H1 (cell line): Measurements from ENCODE around the gene SNAPIN. TPM values are rescaled to one million over a fixed set of nuclear protein-coding genes. Genes with fewer than 3 reads are reported as not detected.

ENCODE experiments used
- BRCA1 ChIP-seq: IDR thresholded peaks from 2 replicates; pipeline ENCODE4 v1.6.1; 2012; ENCODE audit warnings: low read depth, low read length, improper control_type of control experiment
- CTBP2 ChIP-seq: IDR thresholded peaks from 2 replicates; pipeline ENCODE4 v1.7.0; 2011; ENCODE audit warnings: borderline replicate concordance, mild to moderate bottlenecking, moderate library complexity, mixed read lengths, low read length; ENCODE audit not compliant: insufficient read depth, insufficient read length
- POU5F1 ChIP-seq: IDR thresholded peaks from 2 replicates; pipeline ENCODE4 v1.6.1; 2011; ENCODE audit warnings: low read depth, mild to moderate bottlenecking, low read length, moderate library complexity
- RFX5 ChIP-seq: IDR thresholded peaks from 2 replicates; pipeline ENCODE4 v1.6.1; 2011; ENCODE audit warnings: low read depth, low read length, improper control_type of control experiment, borderline replicate concordance
- polyA plus RNA-seq, 7 experiments: library from polyadenylated mRNA; depleted of rRNA in 3 of 7; stranded (reverse) in 5 of 7; unstranded in 2 of 7; fragments of >200 nt in 5 of 7; fragments of 200-250 nt in 2 of 7; gene quantifications; 1 replicate in 5 of 7; 2 replicates in 1 of 7; 4 replicates in 1 of 7; pipeline versions ENCODE4 v1.2.1 to v1.2.3, GENCODE V29; 2011 to 2013; ENCODE audit warnings: missing spikeins in 2 of 7, mixed read lengths in 2 of 7
- total RNA-seq: library from RNA; stranded (reverse); fragmentation: NEBNext Ultra II Directional; extraction: Animal tissue kit (Norgen Biotek cat#: 25700); gene quantifications from 2 replicates; pipeline ENCODE4 v1.2.1, GENCODE V29; 2021

SNAPIN gene
- total and polyA plus RNA-seq, 2 of the 8 experiments (the other 6 are each of a cell fraction or from before 2014, with no cell fraction given), result 25.7 to 31.1 TPM

DNA sequence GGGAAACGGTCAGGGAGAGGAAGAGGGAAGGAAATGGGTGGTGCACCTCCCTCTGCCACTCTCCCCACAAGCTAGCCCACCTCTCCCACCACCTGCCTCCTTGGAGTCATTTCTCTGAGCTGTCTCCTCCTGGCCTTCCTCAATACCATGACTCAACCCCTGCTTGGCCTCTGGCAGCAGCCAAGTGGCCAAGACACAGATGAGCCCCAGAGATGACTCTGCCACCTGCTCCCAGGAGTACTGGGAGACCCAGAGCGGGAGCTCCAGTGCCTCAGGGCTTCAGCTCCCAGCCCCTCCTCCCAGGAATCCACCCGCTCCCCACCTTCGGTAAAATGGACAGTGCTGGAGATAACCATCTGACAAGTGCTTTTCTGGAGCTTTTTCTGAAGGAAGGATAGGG, 48.2 kb upstream of the SNAPIN start (continued):
- TF ChIP-seq POU5F1, result no peak
- TF ChIP-seq CTBP2, result no peak
- TF ChIP-seq RFX5, result no peak
- TF ChIP-seq BRCA1, result no peak
